PC-3 (cell line): Measurements from ENCODE around the gene RALY.

Experiments used
- EZH2 ChIP-seq: fragments of 300-600 bp; sonication (generic); IDR thresholded peaks from one replicate; pipeline ENCODE4 v1.6.1; 2017; ENCODE audit warnings: antibody characterized with exemption, mild to moderate bottlenecking, low read length; ENCODE audit not compliant: unreplicated experiment
- EZH2phosphoT487 ChIP-seq: fragments of 300-600 bp; sonication (generic); IDR thresholded peaks from 2 replicates; pipeline ENCODE4 v1.6.1; 2018; ENCODE audit warnings: mild to moderate bottlenecking, antibody characterized with exemption, low read length, borderline replicate concordance

GRCh38 chr20:34043025-34043424 lies 49.3 kb downstream of the RALY start:
- TF ChIP-seq EZH2 (no peak), EZH2phosphoT487 (no peak)
